ENCODE measurements around the gene PEX10. TPM values are rescaled to one million over a fixed set of nuclear protein-coding genes. Genes with fewer than 3 reads are reported as not detected.
A peak's percentile ranks its signal among the peaks of the same experiment; 100 is the strongest.

PEX10 gene
- polyA plus RNA-seq, 1 donor from 2014 or later: 30.1 TPM

- H3K9me2 ChIP-seq (ENCODE audit: insufficient read depth, low read length): no peaks in the 10 kb centered on the region
- H3K27me3 ChIP-seq (ENCODE audit: insufficient read depth, low read depth, low read length): no peaks in the 10 kb centered on the region
- H3K79me2 ChIP-seq (replicated peaks; ENCODE audit: insufficient read depth, low read length): no peaks in the 10 kb centered on the region
- H3K27ac ChIP-seq (ENCODE audit: low read length): no peak overlapping the region
- H3F3A ChIP-seq (ENCODE audit: insufficient read depth, low read length, poor library complexity, severe bottlenecking): no peaks in the 10 kb centered on the region
- H3K9me3 ChIP-seq (ENCODE audit: low read length): no peaks in the 10 kb centered on the region
- no peaks in the 10 kb centered on the region for H3K36me3 ChIP-seq (ENCODE audit: insufficient read depth, low read length)
- no peak for TF ChIP-seq REST (IDR thresholded peaks at IDR 0.05; ENCODE audit: borderline replicate concordance)
- TF ChIP-seq POLR2AphosphoS5 (IDR thresholded peaks at IDR 0.05): no peak
- no peak for TF ChIP-seq EZH2 (IDR thresholded peaks at IDR 0.05; ENCODE audit: borderline replicate concordance, insufficient read depth, low read length, poor library complexity, severe bottlenecking)
- TF ChIP-seq SMC3 (conservative IDR thresholded peaks at IDR 0.05; ENCODE audit: poor library complexity): no peak
- no peak for TF ChIP-seq CTCF (IDR thresholded peaks at IDR 0.05; ENCODE audit: poor library complexity, severe bottlenecking)
- no peak for TF ChIP-seq EP300 (conservative IDR thresholded peaks at IDR 0.05; ENCODE audit: poor library complexity, severe bottlenecking)
- TF ChIP-seq TAF1 (IDR thresholded peaks at IDR 0.05; ENCODE audit: low read depth): no peak
- TF ChIP-seq MXI1 (conservative IDR thresholded peaks at IDR 0.05; ENCODE audit: poor library complexity, severe bottlenecking): no peak
- TF ChIP-seq RAD21 (conservative IDR thresholded peaks at IDR 0.05): no peak
- H3K9ac ChIP-seq (ENCODE audit: low read length): peak overlapping the region; percentile 55
- H4K20me1 ChIP-seq (ENCODE audit: insufficient read depth): no peaks in the 10 kb centered on the region
- no peak overlapping the region for H3K4me2 ChIP-seq (ENCODE audit: low read length)
- H2AFZ ChIP-seq (ENCODE audit: low read depth, low read length): no peak overlapping the region
- H3K4me3 ChIP-seq (ENCODE audit: low read length): peak overlapping the region; percentile 47
Measured at GRCh38 chr1:2447276-2448097, 35.1 kb upstream of the PEX10 start.

GRCh38 chr1:2446861-2447260 lies 34.5 kb upstream of the PEX10 start:
- no peaks in the 10 kb centered on the region for H3K79me2 ChIP-seq (replicated peaks; ENCODE audit: insufficient read depth, low read length)
- TF ChIP-seq RAD21 (conservative IDR thresholded peaks at IDR 0.05): no peak
- TF ChIP-seq TAF1 (IDR thresholded peaks at IDR 0.05; ENCODE audit: low read depth): no peak
- TF ChIP-seq REST (IDR thresholded peaks at IDR 0.05; ENCODE audit: borderline replicate concordance): no peak
- TF ChIP-seq EZH2 (IDR thresholded peaks at IDR 0.05; ENCODE audit: borderline replicate concordance, insufficient read depth, low read length, poor library complexity, severe bottlenecking): no peak
- TF ChIP-seq POLR2AphosphoS5 (IDR thresholded peaks at IDR 0.05): no peak
- no peak for TF ChIP-seq MXI1 (conservative IDR thresholded peaks at IDR 0.05; ENCODE audit: poor library complexity, severe bottlenecking)
- no peak for TF ChIP-seq EP300 (conservative IDR thresholded peaks at IDR 0.05; ENCODE audit: poor library complexity, severe bottlenecking)
- no peak for TF ChIP-seq CTCF (IDR thresholded peaks at IDR 0.05; ENCODE audit: poor library complexity, severe bottlenecking)
- TF ChIP-seq SMC3 (conservative IDR thresholded peaks at IDR 0.05; ENCODE audit: poor library complexity): no peak
- H4K20me1 ChIP-seq (ENCODE audit: insufficient read depth): no peaks in the 10 kb centered on the region
- no peaks in the 10 kb centered on the region for H3F3A ChIP-seq (ENCODE audit: insufficient read depth, low read length, poor library complexity, severe bottlenecking)
- no peak overlapping the region for H3K4me2 ChIP-seq (ENCODE audit: low read length)
- peak overlapping the region; percentile 12 for H3K27ac ChIP-seq (ENCODE audit: low read length)
- peak overlapping the region; percentile 47 for H3K4me3 ChIP-seq (ENCODE audit: low read length)
- H3K9me2 ChIP-seq (ENCODE audit: insufficient read depth, low read length): no peaks in the 10 kb centered on the region
- peak overlapping the region; percentile 55 for H3K9ac ChIP-seq (ENCODE audit: low read length)
- H3K9me3 ChIP-seq (ENCODE audit: low read length): no peaks in the 10 kb centered on the region
- H3K36me3 ChIP-seq (ENCODE audit: insufficient read depth, low read length): no peaks in the 10 kb centered on the region
- H3K27me3 ChIP-seq (ENCODE audit: insufficient read depth, low read depth, low read length): no peaks in the 10 kb centered on the region
- H2AFZ ChIP-seq (ENCODE audit: low read depth, low read length): no peak overlapping the region

All from neural cell (in vitro differentiated cells).